HCT116 (cell line): ENCODE results near the gene TTLL10. TPM values are rescaled to one million over a fixed set of nuclear protein-coding genes. Genes with fewer than 3 reads are reported as not detected.

Source experiments
- ATAC-seq: fragments of 200-7000 bp; cut with Tn5 transposase; 2 replicates; pipeline ENCODE4 v1.9.1; 2020; ENCODE audit warnings: mild to moderate bottlenecking, moderate library complexity
- BruUV-seq: library from RNA; stranded (reverse); fragments of 400-500 nt; replicated peaks from 2 replicates; lab custom pipeline; 2021; lab: Mats Ljungman, UMichigan
- CTCF ChIA-PET: fragments of 300-600 bp; sonication (Branson Sonifier 250); formaldehyde crosslinking; loops from one replicate; lab custom pipeline; 2021; ENCODE audit warnings: antibody characterized with exemption; lab: Charles Lee
- POLR2A ChIA-PET: fragments of 300-600, 350-600 bp; sonication (Branson Sonifier 250); formaldehyde crosslinking; loops from one replicate; lab custom pipeline; 2021; ENCODE audit warnings: antibody characterized with exemption; lab: Charles Lee
- RAD21 ChIA-PET, 2 experiments: fragments of 300-600 bp; sonication (Branson Sonifier 250); formaldehyde crosslinking; loops; one replicate each; lab custom pipeline; 2023; ENCODE audit warnings: low total read pairs in 2 of 2; ENCODE audit not compliant: uncharacterized antibody in 2 of 2, unreplicated experiment in 2 of 2, low non-redundant PET in 1 of 2; lab: Charles Lee
- DNase-seq: peaks from one replicate; pipeline ENCODE4 v3.0.0-alpha.2; 2010; ENCODE audit warnings: low read depth, low spot score
- H2AFZ ChIP-seq: fragments of 200-600 bp; shearing (Covaris generic), sonication (generic); 2 replicates; pipeline ENCODE4 v1.6.1; 2017; ENCODE audit warnings: low read depth, mixed run types, mixed read lengths, antibody characterized with exemption, low read length; ENCODE audit not compliant: poor library complexity, severe bottlenecking
- H3K27ac ChIP-seq: 2 replicates; pipeline ENCODE4 v1.5.1; 2012; ENCODE audit warnings: low read depth, low read length
- H3K27me3 ChIP-seq: fragments of 200-600 bp; sonication (generic); 2 replicates; pipeline ENCODE4 v1.6.1; 2016; ENCODE audit warnings: mixed run types, low read length, mixed read lengths; ENCODE audit not compliant: insufficient read depth
- H3K36me3 ChIP-seq, 2 experiments: fragments of 200-500 bp in 1 of 2; fragments of 200-600 bp in 1 of 2; sonication (Bioruptor generic) in 1 of 2; sonication (generic) in 1 of 2; 2 replicates each; pipeline versions ENCODE4 v1.5.1 to v1.6.1; 2014 to 2016; ENCODE audit warnings: low read length in 2 of 2, inconsistent platforms in 1 of 2, mixed read lengths in 1 of 2, mixed run types in 1 of 2; ENCODE audit not compliant: insufficient read depth in 2 of 2, control insufficient read depth in 1 of 2
- H3K4me1 ChIP-seq, 2 experiments: fragments of 200-600 bp in 1 of 2; sonication (generic) in 1 of 2; 2 replicates each; pipeline versions ENCODE4 v1.5.1 to v1.6.1; 2012 to 2017; ENCODE audit warnings: low read length in 2 of 2, inconsistent platforms in 1 of 2, mild to moderate bottlenecking in 1 of 2, mixed read lengths in 1 of 2, mixed run types in 1 of 2, moderate library complexity in 1 of 2; ENCODE audit not compliant: insufficient read depth in 2 of 2, control insufficient read depth in 1 of 2
- H3K4me2 ChIP-seq: fragments of 200-600 bp; sonication (generic); 2 replicates; pipeline ENCODE4 v1.6.1; 2017; ENCODE audit warnings: mixed run types, low read length, mixed read lengths
- H3K4me3 ChIP-seq, 2 experiments: fragments of 200-600 bp in 1 of 2; sonication (generic) in 1 of 2; replicated peaks in 1 of 2; 2 replicates each; pipeline ENCODE4 v1.5.1; 2011 to 2016; ENCODE audit warnings: low read length in 2 of 2, control low read depth in 1 of 2, low read depth in 1 of 2, mild to moderate bottlenecking in 1 of 2, mixed read lengths in 1 of 2, mixed run types in 1 of 2
- H3K79me2 ChIP-seq: fragments of 200-600 bp; sonication (generic); 2 replicates; pipeline ENCODE4 v1.6.1; 2017; ENCODE audit warnings: mild to moderate bottlenecking, mixed run types, low read length, moderate library complexity, mixed read lengths; ENCODE audit not compliant: insufficient read depth
- H3K9ac ChIP-seq: fragments of 200-600 bp; sonication (generic); 2 replicates; pipeline ENCODE4 v1.6.1; 2016; ENCODE audit warnings: low read length, mixed read lengths
- H3K9me2 ChIP-seq: fragments of 200-600 bp; sonication (generic), shearing (Covaris generic); 2 replicates; pipeline ENCODE4 v1.6.1; 2017; ENCODE audit warnings: mixed run types, mild to moderate bottlenecking, moderate library complexity; ENCODE audit not compliant: insufficient read depth
- H3K9me3 ChIP-seq, 2 experiments: fragments of 200-500 bp in 1 of 2; fragments of 200-600 bp in 1 of 2; sonication (Bioruptor generic) in 1 of 2; sonication (generic) in 1 of 2; 2 replicates each; pipeline ENCODE4 v1.6.1; 2014 to 2017; ENCODE audit warnings: low read length in 2 of 2, mixed read lengths in 2 of 2, inconsistent platforms in 1 of 2, low read depth in 1 of 2, mild to moderate bottlenecking in 1 of 2, mixed run types in 1 of 2, moderate library complexity in 1 of 2; ENCODE audit not compliant: control insufficient read depth in 1 of 2, insufficient read depth in 1 of 2
- H4K20me1 ChIP-seq: fragments of 200-600 bp; sonication (generic), shearing (Covaris generic); 2 replicates; pipeline ENCODE4 v1.6.1; 2017; ENCODE audit warnings: mixed run types, mild to moderate bottlenecking, moderate library complexity; ENCODE audit not compliant: insufficient read depth
- CBX3 ChIP-seq: IDR thresholded peaks from 2 replicates; pipeline ENCODE4 v1.6.1; 2012; ENCODE audit warnings: low read depth
- ELF1 ChIP-seq: IDR thresholded peaks from 2 replicates; pipeline ENCODE4 v1.6.1; 2012; ENCODE audit warnings: low read depth, borderline replicate concordance
- EZH2 ChIP-seq: fragments of 200-600 bp; sonication (generic); IDR thresholded peaks from 2 replicates; pipeline ENCODE4 v1.6.1; 2017; ENCODE audit warnings: antibody characterized with exemption, mixed run types
- EZH2phosphoT487 ChIP-seq: fragments of 200-600 bp; IDR thresholded peaks from 2 replicates; pipeline ENCODE4 v1.6.1; 2018; ENCODE audit warnings: antibody characterized with exemption, borderline replicate concordance
- FOSL1 ChIP-seq: IDR thresholded peaks from 2 replicates; pipeline ENCODE4 v1.6.1; 2012; ENCODE audit warnings: low read depth
- JUND ChIP-seq: IDR thresholded peaks from 2 replicates; pipeline ENCODE4 v1.6.1; 2012
- POLR2AphosphoS5 ChIP-seq: IDR thresholded peaks from 2 replicates; pipeline ENCODE4 v1.6.1; 2011; ENCODE audit warnings: mild to moderate bottlenecking, low read depth, low read length, moderate library complexity
- SIN3A ChIP-seq: IDR thresholded peaks from 2 replicates; pipeline ENCODE4 v1.6.1; 2012; ENCODE audit warnings: low read depth
- ZNF274 ChIP-seq: fragments of 200-500 bp; sonication (Bioruptor generic); IDR thresholded peaks from 2 replicates; pipeline ENCODE4 v1.6.1; 2014; ENCODE audit warnings: mild to moderate bottlenecking, low read depth, low read length, inconsistent platforms
- intact Hi-C: fragments of 100-400 bp; cut with micrococcal nuclease; formaldehyde crosslinking; loops from 2 replicates; pipeline ENCODE4 v1.10.0; 2022
- total RNA-seq: library from RNA; stranded (reverse); gene quantifications from one replicate; pipeline ENCODE4 v1.2.1, GENCODE V29; 2021; ENCODE audit not compliant: unreplicated experiment
- TF ChIP-seq, protein P1 (sequence below), 3 experiments: fragments of 200-600 bp in 1 of 3; sonication (generic) in 1 of 3; IDR thresholded peaks in 2 of 3; conservative IDR thresholded peaks in 1 of 3; 2 replicates each; pipeline ENCODE4 v1.5.1; 2012 to 2017; ENCODE audit warnings: low read depth in 2 of 3, low read length in 2 of 3, antibody characterized with exemption in 1 of 3, borderline replicate concordance in 1 of 3, control low read depth in 1 of 3, mild to moderate bottlenecking in 1 of 3, mixed read lengths in 1 of 3, mixed run types in 1 of 3, moderate library complexity in 1 of 3; ENCODE audit not compliant: insufficient read depth in 1 of 3

The TTLL10 gene
- total RNA-seq, 1 experiment from 2014 or later = 0.10 TPM

DNA sequence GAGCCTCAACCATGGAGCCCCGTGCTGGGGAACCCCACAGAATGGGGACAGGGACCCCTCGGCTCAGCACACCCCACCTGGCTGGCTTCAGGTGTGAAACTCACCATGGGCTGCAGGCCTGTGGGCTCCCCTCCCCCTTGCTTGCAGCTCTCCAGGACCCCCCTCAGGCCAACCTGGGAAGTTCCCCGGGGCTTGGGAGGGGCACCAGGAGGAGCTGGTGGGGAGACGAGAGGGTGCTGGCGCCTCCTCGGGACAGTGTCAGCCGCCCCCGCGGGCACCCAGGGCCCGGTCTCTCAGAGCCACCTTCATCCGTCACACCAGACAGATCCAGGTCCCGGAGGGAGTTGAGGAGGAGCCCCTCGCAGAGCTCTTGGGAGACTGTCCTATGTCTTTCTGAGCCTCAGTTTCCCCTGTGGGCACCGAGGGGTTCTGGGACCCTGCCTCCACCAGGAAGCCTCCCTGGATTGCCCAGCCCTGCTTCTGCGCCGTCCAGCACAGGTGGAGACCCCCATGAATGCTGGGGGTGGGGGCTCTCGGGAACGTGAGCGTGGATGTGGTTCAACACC is 33.4 kb downstream of the TTLL10 start:
- no peaks in the 10 kb centered on the region for H4K20me1 ChIP-seq
- CTCF ChIA-PET = no interaction called here
- intact Hi-C loops = loop anchor here (5.0 kb wide), 1 partner anchor 45 kb away; no protein-coding TSS in a partner anchor

DNA sequence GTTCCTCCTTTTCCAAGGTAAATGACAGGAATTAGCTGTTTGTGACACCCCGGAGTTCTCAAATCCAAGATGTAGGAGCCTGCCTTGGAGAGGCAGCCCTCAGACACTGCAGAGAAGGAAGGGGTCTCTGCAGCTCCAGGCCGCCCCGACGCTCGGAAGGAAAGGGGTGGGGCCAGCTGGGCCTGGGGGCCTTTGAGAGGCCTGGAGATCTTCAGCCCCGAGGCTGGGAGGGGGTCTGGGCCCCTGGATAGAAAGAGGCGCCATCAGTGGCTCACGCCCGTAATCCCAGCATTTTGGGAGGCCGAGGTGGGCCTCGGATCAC is 33.9 kb downstream of the TTLL10 start:
- H3K9me2 ChIP-seq = no peaks in the 10 kb centered on the region
- no TSS peak for BruUV-seq
- no peaks in the 10 kb centered on the region for H3K36me3 ChIP-seq
- peaks cover 8% of the 10 kb centered on the region; the same call in 1 of the 2 replicates for H3K79me2 ChIP-seq
- H3K27ac ChIP-seq = peak overlapping the region; percentile 94
- peak overlapping the region; percentile 97 for H3K4me2 ChIP-seq
- ChIA-PET RAD21 (no interaction called here), POLR2A (no interaction called here), CTCF (no interaction called here)
- DNase-seq = no peak
- peaks cover 30 to 38% of the 10 kb centered on the region in 2 experiments for H3K4me1 ChIP-seq
- H3K9ac ChIP-seq = no peak overlapping the region; the same call in 1 of the 2 replicates
- TF ChIP-seq SIN3A (no peak), FOSL1 (no peak), EZH2 (no peak), EZH2phosphoT487 (no peak), ELF1 (no peak), POLR2AphosphoS5 (no peak)
- ATAC-seq = no peak
- no peaks in the 10 kb centered on the region for H3K27me3 ChIP-seq
- no peaks in the 10 kb centered on the region for H3K9me3 ChIP-seq
- intact Hi-C loops = loop anchor here (5.0 kb wide), 1 partner anchor 45 kb away; no protein-coding TSS in a partner anchor
- no peak overlapping the region for H2AFZ ChIP-seq
- H3K4me3 ChIP-seq = peak overlapping the region; percentile 9 to 67; a peak in 2 of 4 replicates
- no peaks in the 10 kb centered on the region for H4K20me1 ChIP-seq

More for the DNA sequence above, 33.4 kb downstream of the TTLL10 start:
- Histone ChIP-seq H3K9me2 (no peaks in the 10 kb centered on the region), H3K9ac (peak overlapping the region; percentile 83), H3K79me2 (peaks cover 8% of the 10 kb centered on the region; the same call in 1 of the 2 replicates), H3K4me3 (peak overlapping the region; percentile 67 to 70), H3K4me2 (peak overlapping the region; percentile 97)
- no TSS peak for BruUV-seq
- TF ChIP-seq CBX3 (no peak), JUND (no peak), ZNF274 (no peak)
- TF ChIP-seq, protein P1, sequence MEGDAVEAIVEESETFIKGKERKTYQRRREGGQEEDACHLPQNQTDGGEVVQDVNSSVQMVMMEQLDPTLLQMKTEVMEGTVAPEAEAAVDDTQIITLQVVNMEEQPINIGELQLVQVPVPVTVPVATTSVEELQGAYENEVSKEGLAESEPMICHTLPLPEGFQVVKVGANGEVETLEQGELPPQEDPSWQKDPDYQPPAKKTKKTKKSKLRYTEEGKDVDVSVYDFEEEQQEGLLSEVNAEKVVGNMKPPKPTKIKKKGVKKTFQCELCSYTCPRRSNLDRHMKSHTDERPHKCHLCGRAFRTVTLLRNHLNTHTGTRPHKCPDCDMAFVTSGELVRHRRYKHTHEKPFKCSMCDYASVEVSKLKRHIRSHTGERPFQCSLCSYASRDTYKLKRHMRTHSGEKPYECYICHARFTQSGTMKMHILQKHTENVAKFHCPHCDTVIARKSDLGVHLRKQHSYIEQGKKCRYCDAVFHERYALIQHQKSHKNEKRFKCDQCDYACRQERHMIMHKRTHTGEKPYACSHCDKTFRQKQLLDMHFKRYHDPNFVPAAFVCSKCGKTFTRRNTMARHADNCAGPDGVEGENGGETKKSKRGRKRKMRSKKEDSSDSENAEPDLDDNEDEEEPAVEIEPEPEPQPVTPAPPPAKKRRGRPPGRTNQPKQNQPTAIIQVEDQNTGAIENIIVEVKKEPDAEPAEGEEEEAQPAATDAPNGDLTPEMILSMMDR (IDR thresholded peaks at IDR 0.05 in 2 of 3, conservative IDR thresholded peaks at IDR 0.05 in 1 of 3; ENCODE audit: borderline replicate concordance in 1 of 3, insufficient read depth in 1 of 3, low read depth in 2 of 3, low read length in 2 of 3) = peak in 1 of 3 experiments; percentile 23; a peak in 2 of 6 replicates
- TF ChIP-seq, all 23 proteins: peak for 1
- Histone ChIP-seq H2AFZ (no peak overlapping the region), H3K27ac (peak overlapping the region; percentile 94; the same call in 1 of the 2 replicates), H3K4me1 (peaks cover 30 to 38% of the 10 kb centered on the region in 2 experiments), H3K36me3 (no peaks in the 10 kb centered on the region), H3K9me3 (no peaks in the 10 kb centered on the region), H3K27me3 (no peaks in the 10 kb centered on the region)
- ChIA-PET POLR2A (no interaction called here), RAD21 (no interaction called here)
- no peak for DNase-seq
- ATAC-seq = peak; percentile 35
